RWPE1 (cell line): ENCODE data around the gene CFAP74.
"Not testable (repeated sequence)": the region's sequence is repeated elsewhere in the genome, so short reads cannot be mapped to it uniquely, and the experiment has no call there.

Experiments
- CTCF ChIA-PET: fragments of 350-600 bp; sonication (Branson Sonifier 250); formaldehyde crosslinking; extraction: SDS; loops from one replicate; lab custom pipeline; 2021; lab: Yijun Ruan, JAX
- POLR2A ChIA-PET: fragments of 400-600 bp; formaldehyde crosslinking; extraction: SDS; loops from one replicate; lab custom pipeline; 2020; ENCODE audit warnings: antibody characterized with exemption; ENCODE audit not compliant: low non-redundant PET; lab: Yijun Ruan, JAX
- DNase-seq: peaks from one replicate; pipeline ENCODE4 v3.0.0; 2012; ENCODE audit warnings: low spot score
- H3K27ac ChIP-seq: fragments of 450-650 bp; 2 replicates; pipeline ENCODE4 v1.5.1; 2017
- CTCF ChIP-seq: fragments of 450-650 bp; conservative IDR thresholded peaks from 2 replicates; pipeline ENCODE4 v1.5.1; 2017; ENCODE audit warnings: low read depth, mild to moderate bottlenecking

The CFAP74 gene

GRCh38 chr1:1938276-1938573 lies 65.4 kb downstream of the CFAP74 start:
- CTCF ChIA-PET, result no interaction called here
- no peak for TF ChIP-seq CTCF
- POLR2A ChIA-PET, result no interaction called here
- no peak for DNase-seq
- no peak overlapping the region for H3K27ac ChIP-seq

GRCh38 chr1:1937549-1938275 lies 65.9 kb downstream of the CFAP74 start:
- DNase-seq, result no peak
- no peak for TF ChIP-seq CTCF
- CTCF ChIA-PET, result no interaction called here
- POLR2A ChIA-PET, result no interaction called here
- no peak overlapping the region for H3K27ac ChIP-seq

GRCh38 chr1:1937061-1937460 lies 66.5 kb downstream of the CFAP74 start:
- TF ChIP-seq CTCF, result no peak
- DNase-seq, result no peak
- CTCF ChIA-PET, result no interaction called here
- POLR2A ChIA-PET, result no interaction called here
- no peak overlapping the region for H3K27ac ChIP-seq

- H3K27ac ChIP-seq, POLR2A ChIA-PET, DNase-seq: not testable (repeated sequence)
- CTCF ChIA-PET, result interaction anchor here (1.9 kb wide), 1 partner anchor 110 kb away, joined by 11 read pairs; no protein-coding TSS in a partner anchor
Measured at GRCh38 chr1:1934848-1935247, 68.7 kb downstream of the CFAP74 start.

- no peak for TF ChIP-seq CTCF
- ChIA-PET POLR2A (no interaction called here), CTCF (interaction anchor here (0.7 to 1.0 kb wide), 3 partner anchors 85 to 244 kb away, joined by 3 to 4 read pairs (median 4); no protein-coding TSS in a partner anchor)
- no peak overlapping the region for H3K27ac ChIP-seq
- DNase-seq, result no peak
Measured at GRCh38 chr1:1929639-1930545, 73.7 kb downstream of the CFAP74 start.

- CTCF ChIA-PET, result interaction anchor here (0.6 to 0.7 kb wide), 2 partner anchors 86 to 93 kb away, joined by 4 read pairs; no protein-coding TSS in a partner anchor
- DNase-seq, result no peak
- no peak for TF ChIP-seq CTCF
- no peak overlapping the region for H3K27ac ChIP-seq
- POLR2A ChIA-PET, result no interaction called here
Measured at GRCh38 chr1:1929102-1929638, 74.4 kb downstream of the CFAP74 start.
